ENCODE measurements around the gene C17orf100. TPM values are rescaled to one million over a fixed set of nuclear protein-coding genes. Genes with fewer than 3 reads are reported as not detected.

The C17orf100 gene
- total and polyA plus RNA-seq, 2 of the 13 experiments (the other 11 are each of a cell fraction or from before 2014, with no cell fraction given), result 3.6 to 8.7 TPM

- 86% methylated on average over 6 of the region's 6 CpGs for WGBS (ENCODE audit: low lambda C conversion rate)
- DNase-seq (ENCODE audit: low spot score), result no peak
- in situ Hi-C loops (cut with HindIII; ENCODE audit: extremely low pct_ligation_motif_present, low pct_unique_long_range_greater_than_20kb) (loop anchor here (5.0 to 10.0 kb wide), 3 partner anchors 46 to 348 kb away; partner anchors contain the start of genes RNASEK, SLC13A5 and TEKT1), intact Hi-C loops (cut with micrococcal nuclease; ENCODE audit: unreplicated experiment) (loop anchor here (1.0 to 2.0 kb wide), 4 partner anchors 16 to 176 kb away; no protein-coding TSS in a partner anchor)
- Histone ChIP-seq H3K4me1 (ENCODE audit: insufficient read depth, low read length) (peaks cover 51% of the 10 kb centered on the region), H3K9ac (ENCODE audit: insufficient read depth, low read depth, low read length) (no peak overlapping the region), H3K27ac (ENCODE audit: extremely low read length, insufficient read depth, low read length) (no peak overlapping the region), H2AFZ (ENCODE audit: low read length) (no peak overlapping the region), H3K4me2 (ENCODE audit: low read depth, low read length) (peak overlapping the region; percentile 53; the same call in 1 of the 2 replicates), H3K9me3 (ENCODE audit: low read length) (no peaks in the 10 kb centered on the region), H3K4me3 (replicated peaks in 1 of 3; ENCODE audit: insufficient read depth in 1 of 3, low read depth in 2 of 3, low read length in 3 of 3) (no peak overlapping the region), H3K79me2 (ENCODE audit: insufficient read depth, low read length) (no peaks in the 10 kb centered on the region), H3K36me3 (replicated peaks in 1 of 2; ENCODE audit: control insufficient read depth in 1 of 2, insufficient read depth in 2 of 2, low read length in 2 of 2) (no peaks in the 10 kb centered on the region), H3K27me3 (ENCODE audit: control insufficient read depth in 1 of 2, insufficient read depth in 2 of 2, low read length in 2 of 2) (no peaks in the 10 kb centered on the region), H4K20me1 (ENCODE audit: insufficient read depth, low read length) (no peaks in the 10 kb centered on the region)
- ATAC-seq, result peak; percentile 19
- FAIRE-seq, result no peak
- no TSS peak for BruUV-seq (replicated peaks)
- 0 out of 2 replicates have a peak, but pooled peaks have one; percentile 20 for TF ChIP-seq SMAD9 (CRISPR knock-in tag; IDR thresholded peaks at IDR 0.05)
- TF ChIP-seq ZNF605 (CRISPR knock-in tag; IDR thresholded peaks at IDR 0.05), result no peak
- 0 out of 2 replicates have a peak, but pooled peaks have one; percentile 41 for TF ChIP-seq ZNF547 (CRISPR knock-in tag; IDR thresholded peaks at IDR 0.05)
- TF ChIP-seq ZNF501 (CRISPR knock-in tag; IDR thresholded peaks at IDR 0.05), result 0 out of 2 replicates have a peak, but pooled peaks have one; percentile 5
- TF ChIP-seq AKAP8 (CRISPR knock-in tag; IDR thresholded peaks at IDR 0.05), result no peak
- POLR2A ChIA-PET, result interaction anchor here (1.3 to 4.3 kb wide), 5 partner anchors 10 to 48 kb away, joined by 3 to 33 read pairs (median 16); partner anchors contain the start of gene SLC13A5
- CTCF ChIA-PET (ENCODE audit: low intra/inter-chr PET ratio, low total read pairs), result interaction anchor here (0.7 to 3.0 kb wide), 7 partner anchors 35 to 338 kb away, joined by 3 to 52 read pairs (median 5); partner anchors contain the start of gene SLC13A5
Measured at GRCh38 chr17:6666557-6666956, 15.0 kb downstream of the C17orf100 start.

DNA sequence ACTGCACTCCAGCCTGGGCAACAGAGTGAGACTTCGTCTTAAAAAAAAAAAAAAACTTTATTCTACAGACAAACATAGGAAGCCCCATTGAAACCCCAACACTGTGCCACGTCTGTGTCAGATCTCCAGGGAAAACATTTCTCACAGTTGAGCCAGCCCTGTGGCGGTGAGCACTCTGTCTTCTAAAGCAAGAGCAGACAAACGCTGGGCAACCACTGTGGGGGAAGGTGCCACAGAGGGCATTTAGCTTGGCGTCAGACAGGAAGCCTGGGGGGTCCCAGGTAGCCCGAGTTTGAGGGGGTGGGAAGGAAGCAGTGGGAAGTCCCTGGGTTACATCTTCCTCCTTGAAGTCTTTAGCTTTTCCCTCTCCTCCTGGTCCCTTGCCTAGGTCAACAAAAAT lies 16.0 kb downstream of the C17orf100 start:
- H3K4me1 ChIP-seq (ENCODE audit: insufficient read depth, low read length), result peaks cover 51% of the 10 kb centered on the region
- no peaks in the 10 kb centered on the region for H3K36me3 ChIP-seq (replicated peaks in 1 of 2; ENCODE audit: control insufficient read depth in 1 of 2, insufficient read depth in 2 of 2, low read length in 2 of 2)
- 96% methylated on average over 5 of the region's 6 CpGs for WGBS (ENCODE audit: low lambda C conversion rate)
- H4K20me1 ChIP-seq (ENCODE audit: insufficient read depth, low read length), result no peaks in the 10 kb centered on the region
- no TSS peak for BruUV-seq (replicated peaks)
- no peak overlapping the region for H2AFZ ChIP-seq (ENCODE audit: low read length)
- POLR2A ChIA-PET, result interaction anchor here (1.6 to 4.3 kb wide), 4 partner anchors 9 to 45 kb away, joined by 4 to 33 read pairs (median 22); partner anchors contain the start of gene SLC13A5
- H3K4me3 ChIP-seq (replicated peaks in 1 of 3; ENCODE audit: insufficient read depth in 1 of 3, low read depth in 2 of 3, low read length in 3 of 3), result no peak overlapping the region
- DNase-seq (ENCODE audit: low spot score), result no peak
- H3K4me2 ChIP-seq (ENCODE audit: low read depth, low read length), result no peak overlapping the region
- CTCF ChIA-PET (ENCODE audit: low intra/inter-chr PET ratio, low total read pairs), result interaction anchor here (0.5 kb wide), 1 partner anchor 243 kb away, joined by 3 read pairs; no protein-coding TSS in a partner anchor
- no peak for FAIRE-seq
- in situ Hi-C loops (cut with HindIII; ENCODE audit: extremely low pct_ligation_motif_present, low pct_unique_long_range_greater_than_20kb) (loop anchor here (5.0 to 10.0 kb wide), 3 partner anchors 45 to 347 kb away; partner anchors contain the start of genes RNASEK, SLC13A5 and TEKT1), intact Hi-C loops (cut with micrococcal nuclease; ENCODE audit: unreplicated experiment) (loop anchor here (2.0 kb wide), 2 partner anchors 15 to 175 kb away; no protein-coding TSS in a partner anchor)
- no peak overlapping the region for H3K9ac ChIP-seq (ENCODE audit: insufficient read depth, low read depth, low read length)
- no peak for TF ChIP-seq RCOR2 (CRISPR knock-in tag; IDR thresholded peaks at IDR 0.05)
- no peak for TF ChIP-seq FOSL2 (CRISPR knock-in tag; IDR thresholded peaks at IDR 0.05)
- TF ChIP-seq THAP11 (CRISPR knock-in tag; IDR thresholded peaks at IDR 0.05), result no peak
- no peak for TF ChIP-seq ZNF607 (CRISPR knock-in tag; IDR thresholded peaks at IDR 0.05; ENCODE audit: borderline replicate concordance)
- TF ChIP-seq, protein P1, sequence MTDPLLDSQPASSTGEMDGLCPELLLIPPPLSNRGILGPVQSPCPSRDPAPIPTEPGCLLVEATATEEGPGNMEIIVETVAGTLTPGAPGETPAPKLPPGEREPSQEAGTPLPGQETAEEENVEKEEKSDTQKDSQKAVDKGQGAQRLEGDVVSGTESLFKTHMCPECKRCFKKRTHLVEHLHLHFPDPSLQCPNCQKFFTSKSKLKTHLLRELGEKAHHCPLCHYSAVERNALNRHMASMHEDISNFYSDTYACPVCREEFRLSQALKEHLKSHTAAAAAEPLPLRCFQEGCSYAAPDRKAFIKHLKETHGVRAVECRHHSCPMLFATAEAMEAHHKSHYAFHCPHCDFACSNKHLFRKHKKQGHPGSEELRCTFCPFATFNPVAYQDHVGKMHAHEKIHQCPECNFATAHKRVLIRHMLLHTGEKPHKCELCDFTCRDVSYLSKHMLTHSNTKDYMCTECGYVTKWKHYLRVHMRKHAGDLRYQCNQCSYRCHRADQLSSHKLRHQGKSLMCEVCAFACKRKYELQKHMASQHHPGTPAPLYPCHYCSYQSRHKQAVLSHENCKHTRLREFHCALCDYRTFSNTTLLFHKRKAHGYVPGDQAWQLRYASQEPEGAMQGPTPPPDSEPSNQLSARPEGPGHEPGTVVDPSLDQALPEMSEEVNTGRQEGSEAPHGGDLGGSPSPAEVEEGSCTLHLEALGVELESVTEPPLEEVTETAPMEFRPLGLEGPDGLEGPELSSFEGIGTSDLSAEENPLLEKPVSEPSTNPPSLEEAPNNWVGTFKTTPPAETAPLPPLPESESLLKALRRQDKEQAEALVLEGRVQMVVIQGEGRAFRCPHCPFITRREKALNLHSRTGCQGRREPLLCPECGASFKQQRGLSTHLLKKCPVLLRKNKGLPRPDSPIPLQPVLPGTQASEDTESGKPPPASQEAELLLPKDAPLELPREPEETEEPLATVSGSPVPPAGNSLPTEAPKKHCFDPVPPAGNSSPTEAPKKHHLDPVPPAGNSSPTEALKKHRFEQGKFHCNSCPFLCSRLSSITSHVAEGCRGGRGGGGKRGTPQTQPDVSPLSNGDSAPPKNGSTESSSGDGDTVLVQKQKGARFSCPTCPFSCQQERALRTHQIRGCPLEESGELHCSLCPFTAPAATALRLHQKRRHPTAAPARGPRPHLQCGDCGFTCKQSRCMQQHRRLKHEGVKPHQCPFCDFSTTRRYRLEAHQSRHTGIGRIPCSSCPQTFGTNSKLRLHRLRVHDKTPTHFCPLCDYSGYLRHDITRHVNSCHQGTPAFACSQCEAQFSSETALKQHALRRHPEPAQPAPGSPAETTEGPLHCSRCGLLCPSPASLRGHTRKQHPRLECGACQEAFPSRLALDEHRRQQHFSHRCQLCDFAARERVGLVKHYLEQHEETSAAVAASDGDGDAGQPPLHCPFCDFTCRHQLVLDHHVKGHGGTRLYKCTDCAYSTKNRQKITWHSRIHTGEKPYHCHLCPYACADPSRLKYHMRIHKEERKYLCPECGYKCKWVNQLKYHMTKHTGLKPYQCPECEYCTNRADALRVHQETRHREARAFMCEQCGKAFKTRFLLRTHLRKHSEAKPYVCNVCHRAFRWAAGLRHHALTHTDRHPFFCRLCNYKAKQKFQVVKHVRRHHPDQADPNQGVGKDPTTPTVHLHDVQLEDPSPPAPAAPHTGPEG (CRISPR knock-in tag; IDR thresholded peaks at IDR 0.05), result no peak
- H3K9me3 ChIP-seq (ENCODE audit: low read length), result no peaks in the 10 kb centered on the region
- H3K27me3 ChIP-seq (ENCODE audit: control insufficient read depth in 1 of 2, insufficient read depth in 2 of 2, low read length in 2 of 2), result no peaks in the 10 kb centered on the region
- ATAC-seq, result no peak
- no peaks in the 10 kb centered on the region for H3K79me2 ChIP-seq (ENCODE audit: insufficient read depth, low read length)
- H3K27ac ChIP-seq (ENCODE audit: extremely low read length, insufficient read depth, low read length), result no peak overlapping the region
